HepG2 (cell line): ENCODE results near the gene POLE3. TPM values are rescaled to one million over a fixed set of nuclear protein-coding genes. Genes with fewer than 3 reads are reported as not detected.

Source experiments
- ETV6 ChIP-seq: sonication (generic); formaldehyde crosslinking; conservative IDR thresholded peaks from 2 replicates; pipeline ENCODE4 v1.4.0; 2020; ENCODE audit warnings: missing genetic modification reagents
- HDAC1 ChIP-seq: sonication (generic); formaldehyde crosslinking; IDR thresholded peaks from 2 replicates; pipeline ENCODE4 v1.5.1; 2020; ENCODE audit warnings: mild to moderate bottlenecking, missing genetic modification reagents
- KDM1A ChIP-seq: IDR thresholded peaks from 2 replicates; pipeline ENCODE4 v1.6.1; 2016; ENCODE audit warnings: missing compliant biosample characterization
- MTA3 ChIP-seq: sonication (generic); formaldehyde crosslinking; IDR thresholded peaks from 2 replicates; pipeline ENCODE4 v1.4.0; 2020; ENCODE audit warnings: missing genetic modification reagents
- SNAPC2 ChIP-seq: sonication (generic); formaldehyde crosslinking; IDR thresholded peaks from 2 replicates; pipeline ENCODE4 v1.8.1; 2022; ENCODE audit warnings: mild to moderate bottlenecking, missing genetic modification reagents
- TCF7 ChIP-seq: sonication (generic); IDR thresholded peaks from 2 replicates; pipeline ENCODE4 v1.6.1; 2016; ENCODE audit warnings: antibody characterized with exemption, low read depth
- TOE1 ChIP-seq: sonication (generic); formaldehyde crosslinking; IDR thresholded peaks from 2 replicates; pipeline ENCODE4 v1.4.0; 2020; ENCODE audit warnings: mild to moderate bottlenecking, missing genetic modification reagents
- TOPORS ChIP-seq: sonication (generic); formaldehyde crosslinking; IDR thresholded peaks from 2 replicates; pipeline ENCODE4 v1.8.0; 2023; ENCODE audit warnings: mild to moderate bottlenecking, missing genetic modification reagents
- YY1 ChIP-seq: IDR thresholded peaks from 2 replicates; pipeline ENCODE4 v1.6.1; 2011; ENCODE audit warnings: low read length, low read depth, moderate library complexity, mild to moderate bottlenecking; ENCODE audit not compliant: insufficient read depth, insufficient replicate concordance
- ZIK1 ChIP-seq: sonication (generic); formaldehyde crosslinking; IDR thresholded peaks from 2 replicates; pipeline ENCODE4 v1.5.0; 2020; ENCODE audit warnings: mild to moderate bottlenecking, low read depth, missing genetic modification reagents, borderline replicate concordance
- ZNF10 ChIP-seq: sonication (generic); formaldehyde crosslinking; IDR thresholded peaks from 2 replicates; pipeline ENCODE4 v1.4.0; 2020; ENCODE audit warnings: mild to moderate bottlenecking, low read depth, missing genetic modification reagents, borderline replicate concordance
- ZNF121 ChIP-seq: sonication (generic); formaldehyde crosslinking; IDR thresholded peaks from 2 replicates; pipeline ENCODE4 v1.5.0; 2020; ENCODE audit warnings: mild to moderate bottlenecking, missing genetic modification reagents
- ZNF234 ChIP-seq: sonication (generic); formaldehyde crosslinking; conservative IDR thresholded peaks from 2 replicates; pipeline ENCODE4 v1.5.1; 2020; ENCODE audit warnings: mild to moderate bottlenecking, missing genetic modification reagents
- ZNF879 ChIP-seq: sonication (generic); formaldehyde crosslinking; IDR thresholded peaks from 2 replicates; pipeline ENCODE4 v1.8.1; 2023; ENCODE audit warnings: missing genetic modification reagents
- polyA plus RNA-seq, 8 experiments: library from polyadenylated mRNA; depleted of rRNA in 3 of 8; stranded (reverse) in 7 of 8; unstranded in 1 of 8; fragments of >200 nt; fragmentation: Illumina TruSeq in 4 of 8; extraction: Trizol in 4 of 8; gene quantifications; 2 replicates each; pipeline versions ENCODE4 v1.2.1 to v1.2.3, GENCODE V29; 2011 to 2016; ENCODE audit warnings: low read depth in 4 of 8, missing spikeins in 1 of 8, mixed read lengths in 1 of 8; ENCODE audit not compliant: insufficient read depth in 1 of 8
- total RNA-seq, 5 experiments: library from RNA; depleted of rRNA; stranded (reverse); fragments of >200 nt; fragmentation: Illumina TruSeq; extraction: Trizol; gene quantifications; 2 replicates each; pipeline ENCODE4 v1.2.3, GENCODE V29; 2016; ENCODE audit warnings: low read depth in 1 of 5
- TF ChIP-seq, protein P1 (sequence below): sonication (generic); formaldehyde crosslinking; IDR thresholded peaks from 2 replicates; pipeline ENCODE4 v1.5.0; 2020; ENCODE audit warnings: mild to moderate bottlenecking, missing genetic modification reagents
- TF ChIP-seq, protein P2 (sequence below): sonication (generic); formaldehyde crosslinking; IDR thresholded peaks from 2 replicates; pipeline ENCODE4 v1.8.1; 2023; ENCODE audit warnings: mild to moderate bottlenecking, missing genetic modification reagents
- TF ChIP-seq, protein P3 (sequence below): sonication (generic); formaldehyde crosslinking; IDR thresholded peaks from 2 replicates; pipeline ENCODE4 v1.4.0; 2020; ENCODE audit warnings: missing genetic modification reagents, borderline replicate concordance
- TF ChIP-seq, protein P4 (sequence below): IDR thresholded peaks from 2 replicates; pipeline ENCODE4 v1.6.1; 2016; ENCODE audit warnings: control low read depth
- TF ChIP-seq, protein P5 (sequence below): sonication (generic); formaldehyde crosslinking; IDR thresholded peaks from 2 replicates; pipeline ENCODE4 v1.5.0; 2020; ENCODE audit warnings: mild to moderate bottlenecking, missing genetic modification reagents

Gene POLE3
- total and polyA plus RNA-seq, 2 of the 13 experiments (the other 11 are each of a cell fraction or from before 2014, with no cell fraction given): 36.0 to 77.2 TPM

DNA sequence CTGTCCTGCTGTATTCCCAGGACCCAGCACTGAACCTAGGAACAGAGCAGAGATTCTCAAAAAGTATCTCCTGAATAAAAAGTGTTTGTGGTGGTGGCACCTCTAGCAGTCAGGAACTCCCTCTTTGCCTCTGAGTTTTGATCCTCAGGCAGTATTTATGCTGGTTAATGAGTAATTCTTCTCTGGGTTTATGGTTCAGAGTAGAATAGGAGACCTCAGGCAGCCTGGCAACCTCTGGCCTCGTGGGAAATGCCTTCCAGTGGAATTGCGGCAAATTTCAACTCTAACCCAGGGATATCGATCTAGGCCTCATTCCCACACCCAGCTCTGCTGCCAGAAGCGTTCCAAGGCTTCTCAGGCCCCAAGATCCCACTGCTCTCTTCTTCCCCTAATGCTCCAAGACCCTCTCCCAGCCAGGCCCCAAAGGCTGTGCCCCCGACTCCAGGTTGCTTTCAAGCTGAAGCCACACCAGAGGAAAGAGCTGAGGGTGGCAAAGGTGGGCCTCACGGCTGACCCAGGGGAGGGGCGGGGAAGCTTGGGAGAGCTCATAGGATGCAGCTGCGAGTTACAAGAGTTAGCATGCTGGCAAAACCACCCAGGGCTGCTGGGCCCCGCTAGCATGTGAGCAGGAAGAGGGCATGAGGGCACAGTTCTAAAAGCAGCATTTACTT, 22.8 kb downstream of the POLE3 start (continued):
- TF ChIP-seq, protein P1, sequence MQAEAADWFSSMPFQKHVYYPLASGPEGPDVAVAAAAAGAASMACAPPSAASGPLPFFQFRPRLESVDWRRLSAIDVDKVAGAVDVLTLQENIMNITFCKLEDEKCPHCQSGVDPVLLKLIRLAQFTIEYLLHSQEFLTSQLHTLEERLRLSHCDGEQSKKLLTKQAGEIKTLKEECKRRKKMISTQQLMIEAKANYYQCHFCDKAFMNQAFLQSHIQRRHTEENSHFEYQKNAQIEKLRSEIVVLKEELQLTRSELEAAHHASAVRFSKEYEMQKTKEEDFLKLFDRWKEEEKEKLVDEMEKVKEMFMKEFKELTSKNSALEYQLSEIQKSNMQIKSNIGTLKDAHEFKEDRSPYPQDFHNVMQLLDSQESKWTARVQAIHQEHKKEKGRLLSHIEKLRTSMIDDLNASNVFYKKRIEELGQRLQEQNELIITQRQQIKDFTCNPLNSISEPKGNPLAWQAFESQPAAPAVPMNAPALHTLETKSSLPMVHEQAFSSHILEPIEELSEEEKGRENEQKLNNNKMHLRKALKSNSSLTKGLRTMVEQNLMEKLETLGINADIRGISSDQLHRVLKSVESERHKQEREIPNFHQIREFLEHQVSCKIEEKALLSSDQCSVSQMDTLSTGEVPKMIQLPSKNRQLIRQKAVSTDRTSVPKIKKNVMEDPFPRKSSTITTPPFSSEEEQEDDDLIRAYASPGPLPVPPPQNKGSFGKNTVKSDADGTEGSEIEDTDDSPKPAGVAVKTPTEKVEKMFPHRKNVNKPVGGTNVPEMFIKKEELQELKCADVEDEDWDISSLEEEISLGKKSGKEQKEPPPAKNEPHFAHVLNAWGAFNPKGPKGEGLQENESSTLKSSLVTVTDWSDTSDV (CRISPR knock-in tag): no peak
- TF ChIP-seq KDM1A (CRISPR knock-in tag) (no peak), TCF7 (no peak), ZNF10 (CRISPR knock-in tag) (no peak), TOE1 (CRISPR knock-in tag) (peak; percentile 53; the same call in 1 of the 2 replicates), YY1 (peak; percentile 54), SNAPC2 (CRISPR knock-in tag) (peak; percentile 69; the same call in 1 of the 2 replicates), ZIK1 (CRISPR knock-in tag) (no peak), ETV6 (CRISPR knock-in tag) (no peak), ZNF879 (CRISPR knock-in tag) (0 out of 2 replicates have a peak, but pooled peaks have one; percentile 44), MTA3 (CRISPR knock-in tag) (no peak), ZNF121 (CRISPR knock-in tag) (no peak), HDAC1 (no peak; the same call in 1 of the 2 replicates), TOPORS (0 out of 2 replicates have a peak, but pooled peaks have one; percentile 66), ZNF234 (CRISPR knock-in tag) (no peak)
- TF ChIP-seq, protein P2, sequence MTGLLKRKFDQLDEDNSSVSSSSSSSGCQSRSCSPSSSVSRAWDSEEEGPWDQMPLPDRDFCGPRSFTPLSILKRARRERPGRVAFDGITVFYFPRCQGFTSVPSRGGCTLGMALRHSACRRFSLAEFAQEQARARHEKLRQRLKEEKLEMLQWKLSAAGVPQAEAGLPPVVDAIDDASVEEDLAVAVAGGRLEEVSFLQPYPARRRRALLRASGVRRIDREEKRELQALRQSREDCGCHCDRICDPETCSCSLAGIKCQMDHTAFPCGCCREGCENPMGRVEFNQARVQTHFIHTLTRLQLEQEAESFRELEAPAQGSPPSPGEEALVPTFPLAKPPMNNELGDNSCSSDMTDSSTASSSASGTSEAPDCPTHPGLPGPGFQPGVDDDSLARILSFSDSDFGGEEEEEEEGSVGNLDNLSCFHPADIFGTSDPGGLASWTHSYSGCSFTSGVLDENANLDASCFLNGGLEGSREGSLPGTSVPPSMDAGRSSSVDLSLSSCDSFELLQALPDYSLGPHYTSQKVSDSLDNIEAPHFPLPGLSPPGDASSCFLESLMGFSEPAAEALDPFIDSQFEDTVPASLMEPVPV: peak; percentile 47; the same call in 1 of the 2 replicates
- TF ChIP-seq, protein P3, sequence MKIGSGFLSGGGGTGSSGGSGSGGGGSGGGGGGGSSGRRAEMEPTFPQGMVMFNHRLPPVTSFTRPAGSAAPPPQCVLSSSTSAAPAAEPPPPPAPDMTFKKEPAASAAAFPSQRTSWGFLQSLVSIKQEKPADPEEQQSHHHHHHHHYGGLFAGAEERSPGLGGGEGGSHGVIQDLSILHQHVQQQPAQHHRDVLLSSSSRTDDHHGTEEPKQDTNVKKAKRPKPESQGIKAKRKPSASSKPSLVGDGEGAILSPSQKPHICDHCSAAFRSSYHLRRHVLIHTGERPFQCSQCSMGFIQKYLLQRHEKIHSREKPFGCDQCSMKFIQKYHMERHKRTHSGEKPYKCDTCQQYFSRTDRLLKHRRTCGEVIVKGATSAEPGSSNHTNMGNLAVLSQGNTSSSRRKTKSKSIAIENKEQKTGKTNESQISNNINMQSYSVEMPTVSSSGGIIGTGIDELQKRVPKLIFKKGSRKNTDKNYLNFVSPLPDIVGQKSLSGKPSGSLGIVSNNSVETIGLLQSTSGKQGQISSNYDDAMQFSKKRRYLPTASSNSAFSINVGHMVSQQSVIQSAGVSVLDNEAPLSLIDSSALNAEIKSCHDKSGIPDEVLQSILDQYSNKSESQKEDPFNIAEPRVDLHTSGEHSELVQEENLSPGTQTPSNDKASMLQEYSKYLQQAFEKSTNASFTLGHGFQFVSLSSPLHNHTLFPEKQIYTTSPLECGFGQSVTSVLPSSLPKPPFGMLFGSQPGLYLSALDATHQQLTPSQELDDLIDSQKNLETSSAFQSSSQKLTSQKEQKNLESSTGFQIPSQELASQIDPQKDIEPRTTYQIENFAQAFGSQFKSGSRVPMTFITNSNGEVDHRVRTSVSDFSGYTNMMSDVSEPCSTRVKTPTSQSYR (CRISPR knock-in tag): no peak
- TF ChIP-seq, protein P4, sequence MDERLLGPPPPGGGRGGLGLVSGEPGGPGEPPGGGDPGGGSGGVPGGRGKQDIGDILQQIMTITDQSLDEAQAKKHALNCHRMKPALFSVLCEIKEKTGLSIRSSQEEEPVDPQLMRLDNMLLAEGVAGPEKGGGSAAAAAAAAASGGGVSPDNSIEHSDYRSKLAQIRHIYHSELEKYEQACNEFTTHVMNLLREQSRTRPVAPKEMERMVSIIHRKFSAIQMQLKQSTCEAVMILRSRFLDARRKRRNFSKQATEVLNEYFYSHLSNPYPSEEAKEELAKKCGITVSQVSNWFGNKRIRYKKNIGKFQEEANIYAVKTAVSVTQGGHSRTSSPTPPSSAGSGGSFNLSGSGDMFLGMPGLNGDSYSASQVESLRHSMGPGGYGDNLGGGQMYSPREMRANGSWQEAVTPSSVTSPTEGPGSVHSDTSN (CRISPR knock-in tag): no peak
- TF ChIP-seq, protein P5, sequence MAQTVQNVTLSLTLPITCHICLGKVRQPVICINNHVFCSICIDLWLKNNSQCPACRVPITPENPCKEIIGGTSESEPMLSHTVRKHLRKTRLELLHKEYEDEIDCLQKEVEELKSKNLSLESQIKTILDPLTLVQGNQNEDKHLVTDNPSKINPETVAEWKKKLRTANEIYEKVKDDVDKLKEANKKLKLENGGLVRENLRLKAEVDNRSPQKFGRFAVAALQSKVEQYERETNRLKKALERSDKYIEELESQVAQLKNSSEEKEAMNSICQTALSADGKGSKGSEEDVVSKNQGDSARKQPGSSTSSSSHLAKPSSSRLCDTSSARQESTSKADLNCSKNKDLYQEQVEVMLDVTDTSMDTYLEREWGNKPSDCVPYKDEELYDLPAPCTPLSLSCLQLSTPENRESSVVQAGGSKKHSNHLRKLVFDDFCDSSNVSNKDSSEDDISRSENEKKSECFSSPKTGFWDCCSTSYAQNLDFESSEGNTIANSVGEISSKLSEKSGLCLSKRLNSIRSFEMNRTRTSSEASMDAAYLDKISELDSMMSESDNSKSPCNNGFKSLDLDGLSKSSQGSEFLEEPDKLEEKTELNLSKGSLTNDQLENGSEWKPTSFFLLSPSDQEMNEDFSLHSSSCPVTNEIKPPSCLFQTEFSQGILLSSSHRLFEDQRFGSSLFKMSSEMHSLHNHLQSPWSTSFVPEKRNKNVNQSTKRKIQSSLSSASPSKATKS: no peak
